ENCODE data around the gene UBAP1.

The UBAP1 gene

GRCh38 chr9:34163434-34163833 lies 15.4 kb upstream of the UBAP1 start:
- TF ChIP-seq, protein P1, sequence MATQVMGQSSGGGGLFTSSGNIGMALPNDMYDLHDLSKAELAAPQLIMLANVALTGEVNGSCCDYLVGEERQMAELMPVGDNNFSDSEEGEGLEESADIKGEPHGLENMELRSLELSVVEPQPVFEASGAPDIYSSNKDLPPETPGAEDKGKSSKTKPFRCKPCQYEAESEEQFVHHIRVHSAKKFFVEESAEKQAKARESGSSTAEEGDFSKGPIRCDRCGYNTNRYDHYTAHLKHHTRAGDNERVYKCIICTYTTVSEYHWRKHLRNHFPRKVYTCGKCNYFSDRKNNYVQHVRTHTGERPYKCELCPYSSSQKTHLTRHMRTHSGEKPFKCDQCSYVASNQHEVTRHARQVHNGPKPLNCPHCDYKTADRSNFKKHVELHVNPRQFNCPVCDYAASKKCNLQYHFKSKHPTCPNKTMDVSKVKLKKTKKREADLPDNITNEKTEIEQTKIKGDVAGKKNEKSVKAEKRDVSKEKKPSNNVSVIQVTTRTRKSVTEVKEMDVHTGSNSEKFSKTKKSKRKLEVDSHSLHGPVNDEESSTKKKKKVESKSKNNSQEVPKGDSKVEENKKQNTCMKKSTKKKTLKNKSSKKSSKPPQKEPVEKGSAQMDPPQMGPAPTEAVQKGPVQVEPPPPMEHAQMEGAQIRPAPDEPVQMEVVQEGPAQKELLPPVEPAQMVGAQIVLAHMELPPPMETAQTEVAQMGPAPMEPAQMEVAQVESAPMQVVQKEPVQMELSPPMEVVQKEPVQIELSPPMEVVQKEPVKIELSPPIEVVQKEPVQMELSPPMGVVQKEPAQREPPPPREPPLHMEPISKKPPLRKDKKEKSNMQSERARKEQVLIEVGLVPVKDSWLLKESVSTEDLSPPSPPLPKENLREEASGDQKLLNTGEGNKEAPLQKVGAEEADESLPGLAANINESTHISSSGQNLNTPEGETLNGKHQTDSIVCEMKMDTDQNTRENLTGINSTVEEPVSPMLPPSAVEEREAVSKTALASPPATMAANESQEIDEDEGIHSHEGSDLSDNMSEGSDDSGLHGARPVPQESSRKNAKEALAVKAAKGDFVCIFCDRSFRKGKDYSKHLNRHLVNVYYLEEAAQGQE (IDR thresholded peaks at IDR 0.05; ENCODE audit: insufficient read depth in 1 of 2, low read depth in 2 of 2, low read length in 2 of 2) = no peak
- TF ChIP-seq TAF1 (IDR thresholded peaks at IDR 0.05; ENCODE audit: borderline replicate concordance, insufficient read depth, low read length) = no peak
- no peak for TF ChIP-seq FOXP2 (optimal IDR thresholded peaks at IDR 0.05; ENCODE audit: borderline replicate concordance, extremely low read depth, extremely low read length, insufficient read depth)
- TF ChIP-seq SIN3A (IDR thresholded peaks at IDR 0.05; ENCODE audit: borderline replicate concordance, insufficient read depth, low read length) = no peak
- TF ChIP-seq POLR2AphosphoS5 (IDR thresholded peaks at IDR 0.05; ENCODE audit: low read depth, low read length) = no peak

DNA sequence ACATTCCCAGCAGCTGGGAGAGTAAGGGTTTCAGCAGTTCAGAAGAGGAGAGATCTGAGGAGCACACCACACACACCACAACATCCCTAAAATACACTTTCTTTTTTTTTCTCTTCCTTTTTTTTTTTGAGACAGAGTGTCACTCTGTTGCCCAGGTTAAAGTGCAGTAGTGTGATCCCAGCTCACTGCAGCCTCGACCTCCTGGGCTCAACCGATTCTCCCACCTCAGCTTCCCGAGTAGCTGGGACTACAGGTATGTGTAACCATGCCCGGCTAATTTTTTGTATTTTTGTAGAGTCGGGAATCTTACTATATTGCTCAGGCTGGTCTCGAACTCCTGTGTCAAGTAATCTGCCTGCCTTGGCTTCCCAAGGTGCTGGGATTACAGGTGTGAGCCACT lies 9.7 kb upstream of the UBAP1 start:
- TF ChIP-seq POLR2AphosphoS5 (IDR thresholded peaks at IDR 0.05; ENCODE audit: low read depth, low read length) = no peak
- TF ChIP-seq, protein P1 (IDR thresholded peaks at IDR 0.05; ENCODE audit: insufficient read depth in 1 of 2, low read depth in 2 of 2, low read length in 2 of 2) = no peak
- no peak for TF ChIP-seq SIN3A (IDR thresholded peaks at IDR 0.05; ENCODE audit: borderline replicate concordance, insufficient read depth, low read length)
- no peak for TF ChIP-seq FOXP2 (optimal IDR thresholded peaks at IDR 0.05; ENCODE audit: borderline replicate concordance, extremely low read depth, extremely low read length, insufficient read depth)
- no peak for TF ChIP-seq TAF1 (IDR thresholded peaks at IDR 0.05; ENCODE audit: borderline replicate concordance, insufficient read depth, low read length)

DNA sequence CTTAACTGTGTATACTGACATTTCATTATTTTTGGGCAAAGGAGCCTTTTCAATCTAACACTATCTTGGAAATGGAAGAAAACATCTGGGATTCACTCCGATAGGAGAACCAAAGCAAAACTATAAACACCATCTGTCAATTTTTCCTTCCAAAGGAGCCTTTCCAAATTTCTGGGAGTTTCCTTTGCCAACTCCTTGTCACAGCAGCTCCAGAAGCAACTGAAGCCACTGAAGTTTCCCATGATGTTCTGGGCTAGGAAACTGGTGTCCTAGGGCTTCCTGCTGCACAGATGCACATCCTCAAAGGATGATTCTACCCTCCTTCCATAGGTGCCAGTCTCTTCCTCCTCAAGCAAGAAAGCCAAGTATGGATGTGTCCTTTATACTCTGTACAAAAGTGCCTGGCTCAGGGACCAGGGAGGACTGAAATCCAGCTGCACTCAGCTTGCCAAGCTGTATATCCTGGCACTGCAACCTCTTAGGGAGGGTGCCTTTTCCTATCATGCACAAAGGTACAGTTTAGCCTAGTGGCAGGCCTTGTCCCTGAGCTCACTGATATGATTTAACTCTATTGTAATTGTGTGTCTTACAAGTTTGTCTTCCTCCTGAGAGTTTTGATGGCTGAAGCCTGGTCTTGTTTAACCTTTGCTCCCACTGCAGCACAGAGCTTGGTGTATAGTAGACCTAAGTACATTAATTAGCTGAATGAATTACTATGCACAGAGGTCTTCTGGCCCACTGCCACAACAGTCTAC lies 8.4 kb upstream of the UBAP1 start:
- TF ChIP-seq SIN3A (IDR thresholded peaks at IDR 0.05; ENCODE audit: borderline replicate concordance, insufficient read depth, low read length) (no peak), POLR2AphosphoS5 (IDR thresholded peaks at IDR 0.05; ENCODE audit: low read depth, low read length) (no peak)

GRCh38 chr9:34171753-34172535 lies 6.9 kb upstream of the UBAP1 start:
- TF ChIP-seq, protein P1 (IDR thresholded peaks at IDR 0.05; ENCODE audit: insufficient read depth in 1 of 2, low read depth in 2 of 2, low read length in 2 of 2) = no peak
- TF ChIP-seq TAF1 (IDR thresholded peaks at IDR 0.05; ENCODE audit: borderline replicate concordance, insufficient read depth, low read length) (no peak), POLR2AphosphoS5 (IDR thresholded peaks at IDR 0.05; ENCODE audit: low read depth, low read length) (no peak), SIN3A (IDR thresholded peaks at IDR 0.05; ENCODE audit: borderline replicate concordance, insufficient read depth, low read length) (no peak), FOXP2 (optimal IDR thresholded peaks at IDR 0.05; ENCODE audit: borderline replicate concordance, extremely low read depth, extremely low read length, insufficient read depth) (no peak)

GRCh38 chr9:34176089-34176488 lies 2.8 kb upstream of the UBAP1 start:
- TF ChIP-seq POLR2AphosphoS5 (IDR thresholded peaks at IDR 0.05; ENCODE audit: low read depth, low read length) = no peak
- TF ChIP-seq TAF1 (IDR thresholded peaks at IDR 0.05; ENCODE audit: borderline replicate concordance, insufficient read depth, low read length) = no peak
- TF ChIP-seq, protein P1 (IDR thresholded peaks at IDR 0.05; ENCODE audit: insufficient read depth in 1 of 2, low read depth in 2 of 2, low read length in 2 of 2) = no peak
- no peak for TF ChIP-seq SIN3A (IDR thresholded peaks at IDR 0.05; ENCODE audit: borderline replicate concordance, insufficient read depth, low read length)
- no peak for TF ChIP-seq FOXP2 (optimal IDR thresholded peaks at IDR 0.05; ENCODE audit: borderline replicate concordance, extremely low read depth, extremely low read length, insufficient read depth)
